IMR-90 (cell line): ENCODE data around the gene CYP19A1. TPM values are rescaled to one million over a fixed set of nuclear protein-coding genes. Genes with fewer than 3 reads are reported as not detected.

ENCODE experiments used
- ATAC-seq: fragments of 200-7000 bp; cut with Tn5 transposase; 2 replicates; pipeline ENCODE4 v1.9.1; 2020; ENCODE audit warnings: low read depth, mild to moderate bottlenecking, moderate library complexity
- BruUV-seq: library from RNA; stranded (reverse); fragments of 400-500 nt; replicated peaks from 2 replicates; lab custom pipeline; 2021; lab: Mats Ljungman, UMichigan
- CTCF ChIA-PET: fragments of 300-600 bp; formaldehyde crosslinking; extraction: SDS; loops from one replicate; lab custom pipeline; 2021; ENCODE audit warnings: antibody characterized with exemption; lab: Yijun Ruan, JAX
- POLR2A ChIA-PET: fragments of 300-600 bp; sonication (Branson Sonifier 250); formaldehyde crosslinking; loops from one replicate; lab custom pipeline; 2022; ENCODE audit warnings: antibody characterized with exemption; ENCODE audit not compliant: unreplicated experiment; lab: Charles Lee
- DNase-seq: peaks from one replicate; pipeline ENCODE4 v3.0.0; 2013
- H2AFZ ChIP-seq: replicated peaks from 2 replicates; pipeline ENCODE3; 2013; ENCODE audit warnings: low read length, mild to moderate bottlenecking; ENCODE audit not compliant: poor library complexity
- H2AK5ac ChIP-seq: 2 replicates; pipeline ENCODE4 v1.6.1; 2013; ENCODE audit warnings: low read depth, low read length, inconsistent platforms
- H2AK9ac ChIP-seq: replicated peaks from 2 replicates; pipeline ENCODE3; 2013; ENCODE audit warnings: mild to moderate bottlenecking, low read depth, low read length, moderate library complexity; ENCODE audit not compliant: poor library complexity
- H2BK120ac ChIP-seq: 2 replicates; pipeline ENCODE4 v1.6.1; 2013; ENCODE audit warnings: low read depth, low read length, inconsistent platforms
- H2BK15ac ChIP-seq: 3 replicates; pipeline ENCODE4 v1.6.1; 2013; ENCODE audit warnings: low read depth, low read length, inconsistent platforms
- H2BK20ac ChIP-seq: 2 replicates; pipeline ENCODE4 v1.6.1; 2013; ENCODE audit warnings: low read depth, mild to moderate bottlenecking, inconsistent platforms, low read length, moderate library complexity
- H2BK5ac ChIP-seq: 2 replicates; pipeline ENCODE4 v1.6.1; 2013; ENCODE audit warnings: mild to moderate bottlenecking, low read depth, low read length, inconsistent platforms; ENCODE audit not compliant: poor library complexity, severe bottlenecking
- H3K14ac ChIP-seq: replicated peaks from 2 replicates; pipeline ENCODE4 v1.6.1; 2013; ENCODE audit warnings: low read depth, low read length, inconsistent platforms
- H3K18ac ChIP-seq: 2 replicates; pipeline ENCODE4 v1.6.1; 2013; ENCODE audit warnings: low read depth, low read length, control low read depth
- H3K23ac ChIP-seq: 2 replicates; pipeline ENCODE4 v1.6.1; 2013; ENCODE audit warnings: low read depth, low read length, inconsistent platforms
- H3K27ac ChIP-seq: 2 replicates; pipeline ENCODE4 v1.5.1; 2013; ENCODE audit warnings: mild to moderate bottlenecking, control low read depth, low read length; ENCODE audit not compliant: insufficient read depth
- H3K27me3 ChIP-seq: 2 replicates; pipeline ENCODE4 v1.6.1; 2013; ENCODE audit warnings: low read length; ENCODE audit not compliant: control insufficient read depth, insufficient read depth
- H3K36me3 ChIP-seq: 2 replicates; pipeline ENCODE4 v1.6.1; 2013; ENCODE audit warnings: low read length, mixed read lengths; ENCODE audit not compliant: control insufficient read depth, insufficient read depth
- H3K4ac ChIP-seq: 2 replicates; pipeline ENCODE4 v1.6.1; 2013; ENCODE audit warnings: low read depth, low read length, inconsistent platforms
- H3K4me1 ChIP-seq: 2 replicates; pipeline ENCODE4 v1.6.1; 2013; ENCODE audit warnings: low read length, mixed read lengths; ENCODE audit not compliant: control insufficient read depth, insufficient read depth
- H3K4me2 ChIP-seq: 2 replicates; pipeline ENCODE4 v1.6.1; 2013; ENCODE audit warnings: low read depth, mild to moderate bottlenecking, control low read depth, low read length, moderate library complexity
- H3K4me3 ChIP-seq: 2 replicates; pipeline ENCODE4 v1.5.1; 2013; ENCODE audit warnings: low read depth, mild to moderate bottlenecking, control low read depth, low read length, moderate library complexity; ENCODE audit not compliant: insufficient read depth
- H3K56ac ChIP-seq: 2 replicates; pipeline ENCODE4 v1.6.1; 2013; ENCODE audit warnings: low read length, inconsistent platforms; ENCODE audit not compliant: insufficient read depth; ENCODE audit errors: extremely low read depth
- H3K79me1 ChIP-seq, 2 experiments: 2 replicates each; pipeline ENCODE4 v1.6.1; 2013; ENCODE audit warnings: low read length in 2 of 2, inconsistent platforms in 1 of 2, low read depth in 1 of 2
- H3K9ac ChIP-seq: 2 replicates; pipeline ENCODE4 v1.6.1; 2013; ENCODE audit warnings: low read depth, low read length, control low read depth
- H3K9me1 ChIP-seq: 2 replicates; pipeline ENCODE4 v1.6.1; 2013; ENCODE audit warnings: low read length, inconsistent platforms; ENCODE audit not compliant: insufficient read depth
- H3K9me3 ChIP-seq: 2 replicates; pipeline ENCODE4 v1.6.1; 2013; ENCODE audit warnings: low read length; ENCODE audit not compliant: control insufficient read depth, insufficient read depth
- H4K20me1 ChIP-seq: 2 replicates; pipeline ENCODE4 v1.6.1; 2013; ENCODE audit warnings: low read length, inconsistent platforms; ENCODE audit not compliant: insufficient read depth
- H4K5ac ChIP-seq: 2 replicates; pipeline ENCODE4 v1.6.1; 2013; ENCODE audit warnings: mild to moderate bottlenecking, low read depth, low read length, control low read depth
- H4K8ac ChIP-seq, 2 experiments: 2 replicates each; pipeline ENCODE4 v1.6.1; 2013; ENCODE audit warnings: low read depth in 2 of 2, low read length in 2 of 2, control low read depth in 1 of 2, inconsistent platforms in 1 of 2
- H4K91ac ChIP-seq: 2 replicates; pipeline ENCODE4 v1.6.1; 2013; ENCODE audit warnings: low read depth, low read length, inconsistent platforms; ENCODE audit not compliant: insufficient read depth
- CHD1 ChIP-seq: IDR thresholded peaks from 2 replicates; pipeline ENCODE4 v1.6.1; 2012; ENCODE audit warnings: low read depth, low read length, improper control_type of control experiment
- FOS ChIP-seq: fragments of 150-350 bp; IDR thresholded peaks from 2 replicates; pipeline ENCODE4 v1.6.1; 2016; ENCODE audit warnings: low read depth, low read length
- MAFK ChIP-seq: IDR thresholded peaks from 2 replicates; pipeline ENCODE4 v1.6.1; 2012; ENCODE audit warnings: low read depth, low read length, improper control_type of control experiment
- POLR2A ChIP-seq: IDR thresholded peaks from 2 replicates; pipeline ENCODE4 v1.6.1; 2012; ENCODE audit warnings: mild to moderate bottlenecking, low read depth, low read length
- SMC3 ChIP-seq: fragments of 150-350 bp; IDR thresholded peaks from 2 replicates; pipeline ENCODE4 v1.6.1; 2016; ENCODE audit warnings: low read depth, mild to moderate bottlenecking, antibody characterized with exemption, low read length, moderate library complexity
- WGBS, 2 experiments: methylation state at CpG; one replicate each; pipeline versions ENCODE4 v1.1.5 to v1.1.7; 2013; ENCODE audit warnings: missing lambda C conversion rate in 2 of 2; ENCODE audit not compliant: insufficient read length in 1 of 2; ENCODE audit errors: extremely low coverage in 2 of 2; 5-methylcytosine and 5-hydroxymethylcytosine counted together
- dilution Hi-C: fragments of 300-500 bp; cut with HindIII; formaldehyde crosslinking; loops from one replicate; pipeline ENCODE4 v1.14.3; 2018; ENCODE audit warnings: low sequenced_read_pairs; ENCODE audit not compliant: unreplicated experiment
- in situ Hi-C: fragments of 300-500 bp; cut with MboI; formaldehyde crosslinking; loops from 3 replicates; pipeline ENCODE4 v1.14.3; 2019; ENCODE audit warnings: low sequenced_read_pairs, inconsistent platforms, mixed read lengths
- intact Hi-C: fragments of 100-400 bp; cut with micrococcal nuclease; formaldehyde crosslinking; loops from 2 replicates; pipeline ENCODE4 v1.10.0; 2022
- polyA plus RNA-seq, 3 experiments: library from polyadenylated mRNA; depleted of rRNA; stranded (reverse); fragments of >200 nt; gene quantifications; 2 replicates each; pipeline ENCODE4 v1.2.3, GENCODE V29; 2012; ENCODE audit warnings: low replicate concordance in 1 of 3
- total RNA-seq: library from RNA; depleted of rRNA; stranded (reverse); fragments of >200 nt; gene quantifications from 2 replicates; pipeline ENCODE4 v1.2.3, GENCODE V29; 2012

Gene CYP19A1
- total and polyA plus RNA-seq, 2 of the 4 experiments (the other 2 are of a cell fraction), result not detected

GRCh38 chr15:51180011-51180410 is 158.4 kb downstream of the CYP19A1 start:
- in situ Hi-C loops (no loop called here), dilution Hi-C loops (no loop called here), intact Hi-C loops (no loop called here)
- Histone ChIP-seq H2BK20ac (no peak overlapping the region), H3K4me2 (no peak overlapping the region), H3K36me3 (no peaks in the 10 kb centered on the region), H3K4ac (no peak overlapping the region), H3K4me1 (no peaks in the 10 kb centered on the region), H3K9ac (no peak overlapping the region), H4K8ac (no peak overlapping the region), H3K23ac (no peak overlapping the region), H3K18ac (no peak overlapping the region), H4K5ac (no peak overlapping the region), H2AFZ (no peak overlapping the region), H3K14ac (no peak overlapping the region), H2BK15ac (no peak overlapping the region), H2BK120ac (no peak overlapping the region), H3K27ac (no peak overlapping the region), H3K4me3 (no peak overlapping the region), H3K27me3 (peaks cover 38% of the 10 kb centered on the region), H4K91ac (no peak overlapping the region), H4K20me1 (no peaks in the 10 kb centered on the region), H3K79me1 (no peaks in the 10 kb centered on the region), H3K9me1 (no peaks in the 10 kb centered on the region), H3K9me3 (peaks cover 2% of the 10 kb centered on the region; the same call in 1 of the 2 replicates), H2AK9ac (no peak overlapping the region), H2AK5ac (no peak overlapping the region), H2BK5ac (no peak overlapping the region), H3K56ac (no peak overlapping the region)
- DNase-seq, result no peak
- no peak for ATAC-seq
- TF ChIP-seq SMC3, result no peak
- TF ChIP-seq CHD1, result no peak
- no peak for TF ChIP-seq MAFK
- no peak for TF ChIP-seq FOS
- no peak for TF ChIP-seq POLR2A
- POLR2A ChIA-PET, result no interaction called here
- BruUV-seq, result no TSS peak
- WGBS, 2 experiments, result 100% methylated on average over 1 of the region's 3 CpGs; no CpG with 5 or more reads in 1 of the 2 experiments
- CTCF ChIA-PET, result no interaction called here
